ENCODE data around the gene PKP3. TPM values are rescaled to one million over a fixed set of nuclear protein-coding genes. Genes with fewer than 3 reads are reported as not detected.
A peak's percentile ranks its signal among the peaks of the same experiment; 100 is the strongest.

Gene PKP3
- total and polyA plus RNA-seq, 9 of the 15 experiments (the other 6 are each of a cell fraction or from before 2014, with no cell fraction given), result 0.11 to 110 (median 30.7) TPM

- Histone ChIP-seq H3K4me1 (replicated peaks in 1 of 2; ENCODE audit: control insufficient read depth in 2 of 2, insufficient read depth in 2 of 2, low read length in 2 of 2) (peaks cover 0 to 32% of the 10 kb centered on the region in 2 experiments; a peak in 2 of 5 replicates), H3K4me3 (no peak overlapping the region), H3K9me3 (replicated peaks; ENCODE audit: control insufficient read depth, insufficient read depth, low read depth, low read length) (peaks cover 5% of the 10 kb centered on the region), H3K27ac (ENCODE audit: extremely low read depth, low read depth, low read length) (no peak overlapping the region), H2AFZ (ENCODE audit: low read depth, low read length) (no peak overlapping the region), H4K20me1 (replicated peaks; ENCODE audit: control insufficient read depth, insufficient read depth, low read length) (no peaks in the 10 kb centered on the region), H3K27me3 (ENCODE audit: control insufficient read depth in 2 of 2, insufficient read depth in 2 of 2, low read length in 2 of 2) (no peaks in the 10 kb centered on the region), H3K4me2 (ENCODE audit: insufficient read depth, low read length) (no peak overlapping the region), H3K9me1 (ENCODE audit: control insufficient read depth, insufficient read depth, low read length) (no peaks in the 10 kb centered on the region), H3K79me2 (ENCODE audit: control insufficient read depth, insufficient read depth, low read length) (no peaks in the 10 kb centered on the region), H3K36me3 (ENCODE audit: control insufficient read depth, insufficient read depth, low read length) (peaks cover 25% of the 10 kb centered on the region; the same call in 2 of the 3 replicates), H3K9ac (ENCODE audit: insufficient read depth in 1 of 2, low read depth in 2 of 2, low read length in 2 of 2) (no peak overlapping the region)
- ChIA-PET CTCF (ENCODE audit: low intra/inter-chr PET ratio) (no interaction called here), POLR2A (no interaction called here)
- 92% methylated on average over 15 of the region's 35 CpGs for WGBS (ENCODE audit: insufficient coverage, low coverage, missing lambda C conversion rate)
- DNase-seq (ENCODE audit: extremely low read depth in 1 of 4, low spot score in 3 of 4) (no peak), FAIRE-seq (no peak), ATAC-seq (no peak)
- in situ Hi-C loops (cut with MboI), result no loop called here
- TF ChIP-seq, protein P1, sequence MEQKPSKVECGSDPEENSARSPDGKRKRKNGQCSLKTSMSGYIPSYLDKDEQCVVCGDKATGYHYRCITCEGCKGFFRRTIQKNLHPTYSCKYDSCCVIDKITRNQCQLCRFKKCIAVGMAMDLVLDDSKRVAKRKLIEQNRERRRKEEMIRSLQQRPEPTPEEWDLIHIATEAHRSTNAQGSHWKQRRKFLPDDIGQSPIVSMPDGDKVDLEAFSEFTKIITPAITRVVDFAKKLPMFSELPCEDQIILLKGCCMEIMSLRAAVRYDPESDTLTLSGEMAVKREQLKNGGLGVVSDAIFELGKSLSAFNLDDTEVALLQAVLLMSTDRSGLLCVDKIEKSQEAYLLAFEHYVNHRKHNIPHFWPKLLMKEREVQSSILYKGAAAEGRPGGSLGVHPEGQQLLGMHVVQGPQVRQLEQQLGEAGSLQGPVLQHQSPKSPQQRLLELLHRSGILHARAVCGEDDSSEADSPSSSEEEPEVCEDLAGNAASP (IDR thresholded peaks at IDR 0.05), result no peak
- intact Hi-C loops (cut with micrococcal nuclease), result no loop called here
- no TSS peak for BruUV-seq (replicated peaks)
These were observed 12.4 kb upstream of the PKP3 start for GRCh38 chr11:381501-382072.

DNA sequence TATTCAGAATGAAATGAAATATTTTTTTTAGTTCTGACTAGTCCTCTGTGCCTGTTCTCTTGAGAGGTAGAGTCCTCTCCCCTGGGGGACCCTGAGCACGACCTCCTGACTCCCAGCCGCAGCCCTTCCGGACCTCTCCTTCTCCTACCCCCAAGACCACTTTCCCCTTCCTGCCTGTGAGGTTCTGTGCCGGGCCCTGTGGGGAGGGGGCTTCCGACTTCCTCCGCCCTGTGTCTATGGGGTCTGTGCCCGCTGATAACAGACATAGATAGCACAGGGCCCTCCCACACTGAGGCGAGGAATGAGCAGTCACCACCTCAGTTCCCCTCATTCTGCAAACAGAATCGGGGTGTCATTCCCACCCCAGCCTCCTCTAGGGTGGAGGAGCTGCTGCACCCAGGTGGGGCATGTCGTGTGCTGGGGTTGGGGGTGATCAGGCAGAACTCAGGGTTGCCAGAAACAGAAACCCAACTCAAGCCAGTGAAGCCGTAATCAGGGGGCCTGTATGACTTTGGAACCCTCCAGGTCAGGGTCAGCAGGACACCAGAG, 11.9 kb upstream of the PKP3 start:
- in situ Hi-C loops (cut with MboI) (no loop called here), intact Hi-C loops (cut with micrococcal nuclease) (no loop called here)
- Histone ChIP-seq H3K4me3 (no peak overlapping the region), H3K4me1 (replicated peaks in 1 of 2; ENCODE audit: control insufficient read depth in 2 of 2, insufficient read depth in 2 of 2, low read length in 2 of 2) (peaks cover 0 to 32% of the 10 kb centered on the region in 2 experiments; a peak in 2 of 5 replicates), H3K4me2 (ENCODE audit: insufficient read depth, low read length) (no peak overlapping the region), H3K27me3 (ENCODE audit: control insufficient read depth in 2 of 2, insufficient read depth in 2 of 2, low read length in 2 of 2) (no peaks in the 10 kb centered on the region), H3K9me3 (replicated peaks; ENCODE audit: control insufficient read depth, insufficient read depth, low read depth, low read length) (peaks cover 5% of the 10 kb centered on the region), H3K9me1 (ENCODE audit: control insufficient read depth, insufficient read depth, low read length) (no peaks in the 10 kb centered on the region), H2AFZ (ENCODE audit: low read depth, low read length) (no peak overlapping the region), H3K9ac (ENCODE audit: insufficient read depth in 1 of 2, low read depth in 2 of 2, low read length in 2 of 2) (peak overlapping the region in 1 of 2 experiments; percentile 83; a peak in 2 of 4 replicates), H3K36me3 (ENCODE audit: control insufficient read depth, insufficient read depth, low read length) (peaks cover 25% of the 10 kb centered on the region; the same call in 2 of the 3 replicates), H3K27ac (ENCODE audit: extremely low read depth, low read depth, low read length) (no peak overlapping the region), H3K79me2 (ENCODE audit: control insufficient read depth, insufficient read depth, low read length) (no peaks in the 10 kb centered on the region), H4K20me1 (replicated peaks; ENCODE audit: control insufficient read depth, insufficient read depth, low read length) (no peaks in the 10 kb centered on the region)
- BruUV-seq (replicated peaks), result no TSS peak
- POLR2A ChIA-PET, result no interaction called here
- DNase-seq (ENCODE audit: extremely low read depth in 1 of 4, low spot score in 3 of 4), result no peak
- CTCF ChIA-PET (ENCODE audit: low intra/inter-chr PET ratio), result no interaction called here
- FAIRE-seq, result no peak
- WGBS (ENCODE audit: insufficient coverage, low coverage, missing lambda C conversion rate), result 65% methylated on average over 11 of the region's 11 CpGs
- peak; percentile 34 for ATAC-seq
- TF ChIP-seq MYNN (IDR thresholded peaks at IDR 0.05) (no peak), MYNN (CRISPR knock-in tag; IDR thresholded peaks at IDR 0.05) (no peak), NFE2 (IDR thresholded peaks at IDR 0.05; ENCODE audit: low read depth) (no peak), ZEB2 (IDR thresholded peaks at IDR 0.05) (no peak), MCM7 (IDR thresholded peaks at IDR 0.05) (no peak), TARDBP (IDR thresholded peaks at IDR 0.05) (no peak), ZNF717 (CRISPR knock-in tag; IDR thresholded peaks at IDR 0.05) (no peak), ZNF316 (IDR thresholded peaks at IDR 0.05) (no peak), RAD51 (IDR thresholded peaks at IDR 0.05; ENCODE audit: borderline replicate concordance, low read depth) (no peak)

Measured in K562 (cell line).